CD4-positive, alpha-beta memory T cell (primary cell): ENCODE data around the gene TOMM5. TPM values are rescaled to one million over a fixed set of nuclear protein-coding genes. Genes with fewer than 3 reads are reported as not detected.

ENCODE experiments used
- CTCF ChIA-PET: fragments of 350-600 bp; sonication (Branson Sonifier 250); formaldehyde crosslinking; loops from one replicate; lab custom pipeline; 2021; ENCODE audit warnings: inconsistent platforms; ENCODE audit not compliant: partially characterized antibody; lab: Charles Lee
- POLR2A ChIA-PET: fragments of 350-600 bp; sonication (Branson Sonifier 250); formaldehyde crosslinking; loops from one replicate; lab custom pipeline; 2021; ENCODE audit not compliant: partially characterized antibody; lab: Charles Lee
- DNase-seq, 5 donors: peaks; one replicate each; pipeline versions ENCODE4 v3.0.0 to v3.0.0-alpha.2; 2020 to 2022; ENCODE audit warnings: mixed read lengths in 1 of 5
- H3K27ac ChIP-seq: one replicate; pipeline ENCODE4 v1.7.0; 2013; ENCODE audit warnings: low read depth, low read length
- H3K27me3 ChIP-seq: 2 replicates; pipeline ENCODE4 v1.7.0; 2013; ENCODE audit warnings: mild to moderate bottlenecking, low read length, moderate library complexity; ENCODE audit not compliant: insufficient read depth
- H3K36me3 ChIP-seq: 2 replicates; pipeline ENCODE4 v1.7.0; 2013; ENCODE audit warnings: mild to moderate bottlenecking, low read length, moderate library complexity; ENCODE audit not compliant: insufficient read depth
- H3K4me1 ChIP-seq: 2 replicates; pipeline ENCODE4 v1.7.0; 2013; ENCODE audit warnings: mild to moderate bottlenecking, low read length, moderate library complexity; ENCODE audit not compliant: insufficient read depth
- H3K4me3 ChIP-seq, 2 donors: one replicate each; pipeline ENCODE4 v1.7.0; 2013; ENCODE audit warnings: low read length in 2 of 2, mild to moderate bottlenecking in 1 of 2
- H3K9me3 ChIP-seq, 2 donors: one replicate each; pipeline ENCODE4 v1.7.0; 2013; ENCODE audit warnings: low read length in 2 of 2, control low read depth in 1 of 2; ENCODE audit not compliant: control insufficient read depth in 1 of 2
- H3K27ac Mint-ChIP-seq, 7 donors: one replicate each; pipeline ENCODE4 v1.8.0; 2020 to 2021; ENCODE audit warnings: mixed read lengths in 7 of 7, mild to moderate bottlenecking in 6 of 7, inconsistent platforms in 3 of 7, moderate library complexity in 3 of 7
- H3K27me3 Mint-ChIP-seq, 2 donors: one replicate each; pipeline ENCODE4 v1.8.0; 2020 to 2021; ENCODE audit warnings: mixed read lengths in 2 of 2
- H3K36me3 Mint-ChIP-seq, 2 donors: one replicate each; pipeline ENCODE4 v1.8.0; 2020 to 2021; ENCODE audit warnings: mixed read lengths in 2 of 2, inconsistent platforms in 1 of 2, mild to moderate bottlenecking in 1 of 2
- H3K4me1 Mint-ChIP-seq, 4 donors: one replicate each; pipeline ENCODE4 v1.8.0; 2020 to 2021; ENCODE audit warnings: mixed read lengths in 4 of 4, mild to moderate bottlenecking in 1 of 4
- H3K4me3 Mint-ChIP-seq, 8 donors: one replicate each; pipeline ENCODE4 v1.8.0; 2020 to 2021; ENCODE audit warnings: mixed read lengths in 8 of 8, mild to moderate bottlenecking in 7 of 8, moderate library complexity in 6 of 8, inconsistent platforms in 3 of 8
- H3K9me3 Mint-ChIP-seq, 8 donors: one replicate each; pipeline ENCODE4 v1.8.0; 2020 to 2021; ENCODE audit warnings: mixed read lengths in 8 of 8, mild to moderate bottlenecking in 5 of 8, inconsistent platforms in 3 of 8, moderate library complexity in 1 of 8
- intact Hi-C: fragments of 100-400 bp; cut with micrococcal nuclease; formaldehyde crosslinking; loops from one replicate; pipeline ENCODE4 v1.15.1; 2023
- polyA plus RNA-seq, 2 donors: library from polyadenylated mRNA; unstranded; fragments of 300-500 nt; fragmentation: Illumina TruSeq; gene quantifications; one replicate each; pipeline ENCODE4 v1.2.3, GENCODE V29; 2021
- total RNA-seq, 2 experiments: library from RNA; stranded (reverse); gene quantifications; one replicate each; pipeline ENCODE4 v1.2.3, GENCODE V29; 2021

Gene TOMM5
- total and polyA plus RNA-seq, 4 experiments from 2014 or later: 48.2 to 226 (median 126) TPM

GRCh38 chr9:37575511-37575914 is 16.9 kb downstream of the TOMM5 start:
- peak overlapping the region; percentile 36 for H3K27ac ChIP-seq
- peaks cover 15% of the 10 kb centered on the region for H3K4me1 ChIP-seq
- peaks cover 0 to 6% of the 10 kb centered on the region in 2 donors for H3K36me3 Mint-ChIP-seq
- no peaks in the 10 kb centered on the region for H3K9me3 Mint-ChIP-seq
- H3K27me3 ChIP-seq: no peaks in the 10 kb centered on the region
- no peaks in the 10 kb centered on the region for H3K9me3 ChIP-seq
- intact Hi-C loops: loop anchor here (5.0 kb wide), 1 partner anchor 108 kb away; the partner anchor contains the start of gene ZBTB5
- peaks cover 17 to 29% (median 21%) of the 10 kb centered on the region in 4 donors for H3K4me1 Mint-ChIP-seq
- H3K36me3 ChIP-seq: no peaks in the 10 kb centered on the region
- peak overlapping the region; percentile 80 to 88 (median 84) for H3K4me3 Mint-ChIP-seq
- peak overlapping the region in 1 of 2 donors; percentile 58 for H3K4me3 ChIP-seq
- ChIA-PET CTCF (interaction anchor here (0.7 to 6.3 kb wide), 4 partner anchors 10 to 94 kb away, joined by 3 to 40 read pairs (median 4); partner anchors contain the start of gene TOMM5), POLR2A (interaction anchor here (1.2 to 2.9 kb wide), 4 partner anchors 8 to 110 kb away, joined by 3 to 21 read pairs (median 6); partner anchors contain the start of genes POLR1E and TOMM5)
- no peaks in the 10 kb centered on the region for H3K27me3 Mint-ChIP-seq
- no peak for DNase-seq
- H3K27ac Mint-ChIP-seq: peak overlapping the region in 6 of 7 donors; percentile 8 to 81 (median 61)

- Histone ChIP-seq H3K27ac (no peak overlapping the region), H3K36me3 (no peaks in the 10 kb centered on the region), H3K27me3 (no peaks in the 10 kb centered on the region), H3K4me1 (peaks cover 15% of the 10 kb centered on the region), H3K4me3 (no peak overlapping the region), H3K9me3 (no peaks in the 10 kb centered on the region)
- H3K9me3 Mint-ChIP-seq: no peaks in the 10 kb centered on the region
- H3K27me3 Mint-ChIP-seq: no peaks in the 10 kb centered on the region
- CTCF ChIA-PET: interaction anchor here (1.0 to 6.3 kb wide), 4 partner anchors 9 to 160 kb away, joined by 3 to 40 read pairs (median 4); partner anchors contain the start of gene TOMM5
- POLR2A ChIA-PET: interaction anchor here (0.5 to 2.9 kb wide), 3 partner anchors 17 to 264 kb away, joined by 3 to 21 read pairs (median 3); partner anchors contain the start of gene TOMM5
- peak overlapping the region in 7 of 8 donors; percentile 82 to 88 (median 84) for H3K4me3 Mint-ChIP-seq
- intact Hi-C loops: loop anchor here (5.0 kb wide), 1 partner anchor 108 kb away; the partner anchor contains the start of gene ZBTB5
- DNase-seq: no peak
- peak overlapping the region in 1 of 7 donors; percentile 81 for H3K27ac Mint-ChIP-seq
- peaks cover 0 to 6% of the 10 kb centered on the region in 2 donors for H3K36me3 Mint-ChIP-seq
- H3K4me1 Mint-ChIP-seq: peaks cover 17 to 29% (median 21%) of the 10 kb centered on the region in 4 donors
Observed at GRCh38 chr9:37575001-37575400, 17.4 kb downstream of the TOMM5 start.

- Histone ChIP-seq H3K27ac (no peak overlapping the region), H3K27me3 (no peaks in the 10 kb centered on the region), H3K36me3 (no peaks in the 10 kb centered on the region), H3K4me1 (peaks cover 15% of the 10 kb centered on the region), H3K9me3 (no peaks in the 10 kb centered on the region), H3K4me3 (no peak overlapping the region)
- Mint-ChIP-seq H3K4me1 (peaks cover 17 to 29% (median 21%) of the 10 kb centered on the region in 4 donors), H3K4me3 (peak overlapping the region in 7 of 8 donors; percentile 22 to 49 (median 26)), H3K27me3 (no peaks in the 10 kb centered on the region), H3K36me3 (peaks cover 0 to 6% of the 10 kb centered on the region in 2 donors), H3K27ac (peak overlapping the region in 2 of 7 donors; percentile 14 to 68), H3K9me3 (no peaks in the 10 kb centered on the region)
- no peak for DNase-seq
- intact Hi-C loops: no loop called here
- POLR2A ChIA-PET: interaction anchor here (0.5 to 1.3 kb wide), 2 partner anchors 18 to 263 kb away, joined by 3 to 6 read pairs; partner anchors contain the start of gene TOMM5
- CTCF ChIA-PET: interaction anchor here (1.1 to 6.3 kb wide), 2 partner anchors 19 to 159 kb away, joined by 3 to 40 read pairs; partner anchors contain the start of gene TOMM5
Observed at GRCh38 chr9:37574241-37574721, 18.1 kb downstream of the TOMM5 start.

GRCh38 chr9:37571282-37571681 is 21.1 kb downstream of the TOMM5 start:
- no peaks in the 10 kb centered on the region for H3K9me3 Mint-ChIP-seq
- no peaks in the 10 kb centered on the region for H3K9me3 ChIP-seq
- H3K4me3 ChIP-seq: no peak overlapping the region
- H3K27me3 Mint-ChIP-seq: no peaks in the 10 kb centered on the region
- H3K36me3 ChIP-seq: no peaks in the 10 kb centered on the region
- CTCF ChIA-PET: interaction anchor here (1.4 kb wide), 1 partner anchor 21 kb away, joined by 3 read pairs; the partner anchor contains the start of gene TOMM5
- no peak overlapping the region for H3K27ac ChIP-seq
- DNase-seq: no peak
- intact Hi-C loops: no loop called here
- peaks cover 10 to 16% (median 13%) of the 10 kb centered on the region in 4 donors for H3K4me1 Mint-ChIP-seq
- peaks cover under 1 to 5% of the 10 kb centered on the region in 2 donors for H3K36me3 Mint-ChIP-seq
- H3K27me3 ChIP-seq: no peaks in the 10 kb centered on the region
- POLR2A ChIA-PET: no interaction called here
- H3K4me1 ChIP-seq: peaks cover 11% of the 10 kb centered on the region
- H3K4me3 Mint-ChIP-seq: no peak overlapping the region
- H3K27ac Mint-ChIP-seq: no peak overlapping the region

GRCh38 chr9:37566716-37567115 is 25.7 kb downstream of the TOMM5 start:
- no peak overlapping the region for H3K4me3 ChIP-seq
- Mint-ChIP-seq H3K27me3 (no peaks in the 10 kb centered on the region), H3K27ac (no peak overlapping the region), H3K36me3 (peaks cover 7 to 27% of the 10 kb centered on the region in 2 donors), H3K4me1 (no peaks in the 10 kb centered on the region), H3K4me3 (no peak overlapping the region), H3K9me3 (peaks cover 0 to 15% (median 8%) of the 10 kb centered on the region in 8 donors)
- H3K36me3 ChIP-seq: no peaks in the 10 kb centered on the region
- peaks cover 0 to 3% of the 10 kb centered on the region in 2 donors for H3K9me3 ChIP-seq
- H3K27ac ChIP-seq: no peak overlapping the region
- ChIA-PET CTCF (interaction anchor here (1.0 kb wide), 1 partner anchor 78 kb away, joined by 3 read pairs; no protein-coding TSS in a partner anchor), POLR2A (interaction anchor here (1.2 kb wide), 1 partner anchor 25 kb away, joined by 3 read pairs; the partner anchor contains the start of gene TOMM5)
- intact Hi-C loops: no loop called here
- no peaks in the 10 kb centered on the region for H3K27me3 ChIP-seq
- H3K4me1 ChIP-seq: no peaks in the 10 kb centered on the region
- DNase-seq: no peak

- H3K9me3 ChIP-seq: peaks cover 0 to 3% of the 10 kb centered on the region in 2 donors
- no peak overlapping the region for H3K4me3 Mint-ChIP-seq
- no peaks in the 10 kb centered on the region for H3K36me3 ChIP-seq
- no peaks in the 10 kb centered on the region for H3K27me3 ChIP-seq
- H3K27me3 Mint-ChIP-seq: no peaks in the 10 kb centered on the region
- no peaks in the 10 kb centered on the region for H3K4me1 ChIP-seq
- no peak for DNase-seq
- no peaks in the 10 kb centered on the region for H3K4me1 Mint-ChIP-seq
- H3K36me3 Mint-ChIP-seq: peaks cover 7 to 27% of the 10 kb centered on the region in 2 donors
- ChIA-PET CTCF (interaction anchor here (1.0 to 1.1 kb wide), 2 partner anchors 9 to 79 kb away, joined by 3 to 4 read pairs; no protein-coding TSS in a partner anchor), POLR2A (interaction anchor here (1.2 kb wide), 1 partner anchor 26 kb away, joined by 3 read pairs; the partner anchor contains the start of gene TOMM5)
- H3K9me3 Mint-ChIP-seq: peaks cover 0 to 15% (median 8%) of the 10 kb centered on the region in 8 donors
- H3K27ac ChIP-seq: no peak overlapping the region
- no peak overlapping the region for H3K27ac Mint-ChIP-seq
- intact Hi-C loops: no loop called here
- H3K4me3 ChIP-seq: no peak overlapping the region
Observed at GRCh38 chr9:37565661-37566618, 26.5 kb downstream of the TOMM5 start.
